Mammary epithelial cell (primary cell): ENCODE results near the gene ZNG1A.
"Not testable (repeated sequence)": the region's sequence is repeated elsewhere in the genome, so short reads cannot be mapped to it uniquely, and the experiment has no call there.

Source experiments
- CTCF ChIP-seq, 2 donors: IDR thresholded peaks in 1 of 2; conservative IDR thresholded peaks in 1 of 2; 2 replicates each; pipeline ENCODE4 v1.5.1; 2011 to 2012; ENCODE audit warnings: inconsistent platforms in 2 of 2, low read length in 2 of 2, mild to moderate bottlenecking in 2 of 2, control low read depth in 1 of 2, low read depth in 1 of 2; ENCODE audit not compliant: insufficient read depth in 1 of 2; ENCODE audit errors: extremely low read depth in 1 of 2
- EZH2 ChIP-seq: IDR thresholded peaks from 2 replicates; pipeline ENCODE4 v1.6.1; 2012; ENCODE audit warnings: low read length, inconsistent platforms, borderline replicate concordance

DNA sequence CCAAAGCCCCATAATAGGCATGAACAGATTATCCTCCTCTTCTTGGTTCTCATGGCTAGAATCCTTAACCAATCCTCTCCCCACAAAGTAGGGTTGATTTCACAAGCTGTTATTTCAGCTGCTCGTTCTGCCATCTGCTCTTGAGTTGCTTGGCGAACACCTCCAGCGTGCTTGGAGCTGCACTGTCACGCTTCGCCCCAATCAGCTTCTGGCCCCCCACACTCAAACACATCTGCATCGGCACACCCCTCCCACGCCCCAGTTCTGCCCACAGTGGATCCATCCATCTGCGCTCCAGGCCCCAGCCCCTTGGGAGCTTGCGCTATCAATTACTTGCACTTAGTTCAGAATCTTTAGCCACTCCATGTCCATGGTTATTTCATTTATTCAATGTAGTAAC lies 78.4 kb downstream of the ZNG1A start:
- TF ChIP-seq CTCF (conservative IDR thresholded peaks at IDR 0.05 in 1 of 2, IDR thresholded peaks at IDR 0.05 in 1 of 2; ENCODE audit: extremely low read depth in 1 of 2, insufficient read depth in 1 of 2, low read depth in 1 of 2, low read length in 2 of 2); EZH2: not testable (repeated sequence)
